Measurements from ENCODE around the gene LPXN.

Gene LPXN

GRCh38 chr11:58524232-58525036, 51.2 kb downstream of the LPXN start:
- DNase-seq (ENCODE audit: low spot score), result no peak

- DNase-seq (ENCODE audit: low spot score), result no peak
Observed at GRCh38 chr11:58513747-58514367, 61.8 kb downstream of the LPXN start.

- no peak for DNase-seq (ENCODE audit: low spot score)
Observed at GRCh38 chr11:58511636-58512035, 64.0 kb downstream of the LPXN start.

- DNase-seq (ENCODE audit: low spot score), result no peak
Observed at GRCh38 chr11:58509748-58510147, 65.9 kb downstream of the LPXN start.

GRCh38 chr11:58508814-58509213, 66.8 kb downstream of the LPXN start:
- DNase-seq (ENCODE audit: low spot score), result no peak

- DNase-seq (ENCODE audit: low spot score), result no peak
Observed at GRCh38 chr11:58508005-58508404, 67.7 kb downstream of the LPXN start, which contains the start of gene OR5B21. OR5B21 (minus strand) TSS chr11:58508105; CDS start chr11:58508105, 0 bp downstream.

- no peak for DNase-seq (ENCODE audit: low spot score)
Observed at GRCh38 chr11:58507355-58507754, 68.3 kb downstream of the LPXN start.

- DNase-seq (ENCODE audit: low spot score), result no peak
Observed at GRCh38 chr11:58506935-58507334, 68.7 kb downstream of the LPXN start.

- DNase-seq (ENCODE audit: low spot score), result no peak
Observed at GRCh38 chr11:58505849-58506248, 69.8 kb downstream of the LPXN start.

GRCh38 chr11:58504232-58504631, 71.4 kb downstream of the LPXN start:
- no peak for DNase-seq (ENCODE audit: low spot score)

- DNase-seq (ENCODE audit: low spot score), result no peak
Observed at GRCh38 chr11:58503361-58503856, 72.2 kb downstream of the LPXN start.

- no peak for DNase-seq (ENCODE audit: low spot score)
Observed at GRCh38 chr11:58502004-58502403, 73.7 kb downstream of the LPXN start.

GRCh38 chr11:58498464-58498863, 77.2 kb downstream of the LPXN start:
- DNase-seq (ENCODE audit: low spot score), result no peak

GRCh38 chr11:58497951-58498350, 77.7 kb downstream of the LPXN start:
- DNase-seq (ENCODE audit: low spot score), result no peak

GRCh38 chr11:58495906-58496305, 79.8 kb downstream of the LPXN start:
- no peak for DNase-seq (ENCODE audit: low spot score)

GRCh38 chr11:58494101-58494500, 81.6 kb downstream of the LPXN start:
- no peak for DNase-seq (ENCODE audit: low spot score)

GRCh38 chr11:58493676-58494075, 82.0 kb downstream of the LPXN start:
- no peak for DNase-seq (ENCODE audit: low spot score)

GRCh38 chr11:58490827-58491226, 84.8 kb downstream of the LPXN start:
- DNase-seq (ENCODE audit: low spot score), result no peak

GRCh38 chr11:58487170-58487569, 88.5 kb downstream of the LPXN start:
- no peak for DNase-seq (ENCODE audit: low spot score)

- no peak for DNase-seq (ENCODE audit: low spot score)
Observed at GRCh38 chr11:58485961-58486360, 89.7 kb downstream of the LPXN start.

All from left forelimb (tissue), 1 donor.